ENCODE measurements around the gene MAGEA9B.
"Not testable (repeated sequence)": the region's sequence is repeated elsewhere in the genome, so short reads cannot be mapped to it uniquely, and the experiment has no call there.

MAGEA9B gene

DNA sequence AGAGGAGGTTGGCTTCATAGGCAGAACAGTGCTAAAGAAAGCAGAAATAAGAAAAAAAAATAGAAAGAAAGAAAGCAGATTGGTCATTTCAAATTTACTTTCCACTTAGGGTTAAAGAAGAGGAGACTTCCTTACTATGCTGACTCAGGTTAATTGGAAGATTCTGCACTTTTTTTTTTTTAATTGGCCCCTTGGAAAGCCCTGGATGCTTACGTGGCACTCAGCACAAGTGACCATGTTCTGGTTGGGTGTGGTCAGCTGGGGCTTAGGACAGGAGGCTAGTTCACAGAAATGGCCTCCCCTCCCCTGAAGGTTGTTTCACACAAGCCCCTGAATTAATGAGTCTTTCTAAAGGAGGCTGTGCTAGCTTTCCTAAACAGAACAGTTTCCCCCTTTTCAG, 14.5 kb downstream of the MAGEA9B start:
- H3K9ac ChIP-seq (ENCODE audit: insufficient read length): no peak overlapping the region
- no peak overlapping the region for H3K27ac ChIP-seq
- no peaks in the 10 kb centered on the region for H3K36me3 ChIP-seq (ENCODE audit: insufficient read depth, low read length)
- H3K4me3 ChIP-seq: no peak overlapping the region
- H3K9me3 ChIP-seq (ENCODE audit: low read depth, low read length): no peaks in the 10 kb centered on the region
- no peak for DNase-seq (ENCODE audit: low read depth, low spot score)
- TF ChIP-seq POLR2AphosphoS5 (IDR thresholded peaks at IDR 0.05; ENCODE audit: borderline replicate concordance, low read depth, low read length): no peak
- no peak for TF ChIP-seq EZH2 (IDR thresholded peaks at IDR 0.05)
- no peak for TF ChIP-seq FOXP2 (optimal IDR thresholded peaks at IDR 0.05; ENCODE audit: control extremely low read depth, extremely low read length, insufficient read depth)

DNA sequence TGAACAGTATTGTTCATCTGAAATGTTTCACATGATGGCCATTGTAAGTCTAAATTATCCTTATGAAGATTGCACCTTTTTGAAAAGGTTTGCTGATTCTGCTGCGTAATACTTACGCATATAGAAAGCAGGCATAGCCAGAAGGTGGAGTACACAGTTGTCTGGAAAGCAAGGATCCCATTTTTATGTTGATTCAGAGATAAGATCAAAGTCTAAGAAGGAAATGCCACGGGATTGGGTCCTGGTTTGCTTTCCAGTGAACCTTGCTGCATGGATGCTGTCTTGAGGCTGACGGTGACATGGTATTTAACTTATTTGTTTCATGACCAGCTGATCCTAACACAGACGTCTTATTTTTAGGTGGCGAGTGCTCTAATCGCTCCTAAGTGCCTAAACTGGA, 15.5 kb downstream of the MAGEA9B start:
- no peak overlapping the region for H3K4me3 ChIP-seq
- DNase-seq (ENCODE audit: low read depth, low spot score): no peak
- H3K9ac ChIP-seq (ENCODE audit: insufficient read length): no peak overlapping the region
- H3K9me3 ChIP-seq (ENCODE audit: low read depth, low read length): no peaks in the 10 kb centered on the region
- no peak overlapping the region for H3K27ac ChIP-seq
- no peaks in the 10 kb centered on the region for H3K36me3 ChIP-seq (ENCODE audit: insufficient read depth, low read length)
- TF ChIP-seq POLR2AphosphoS5 (IDR thresholded peaks at IDR 0.05; ENCODE audit: borderline replicate concordance, low read depth, low read length) (no peak), FOXP2 (optimal IDR thresholded peaks at IDR 0.05; ENCODE audit: control extremely low read depth, extremely low read length, insufficient read depth) (no peak), EZH2 (IDR thresholded peaks at IDR 0.05) (no peak)

DNA sequence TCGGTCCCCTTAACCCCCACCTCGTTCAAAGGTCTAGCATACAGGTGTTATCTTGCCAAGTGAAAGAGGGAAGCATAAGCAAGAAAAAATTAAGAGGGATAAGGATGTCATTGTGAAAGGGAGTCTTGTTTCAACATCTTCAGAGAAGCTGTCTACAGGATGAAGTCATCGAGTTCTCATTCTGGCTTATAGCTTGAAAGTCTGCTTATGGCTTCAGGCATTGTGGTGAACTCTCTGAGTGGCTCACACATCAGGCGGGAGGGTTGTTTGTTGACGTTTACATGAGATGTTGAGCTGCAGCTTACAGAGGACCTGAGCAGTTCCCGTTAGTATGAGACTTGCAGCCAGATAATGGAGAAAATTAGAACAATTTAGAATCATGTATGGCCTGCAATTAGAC, 16.6 kb downstream of the MAGEA9B start:
- Histone ChIP-seq H3K27ac (no peak overlapping the region), H3K9me3 (ENCODE audit: low read depth, low read length) (no peaks in the 10 kb centered on the region), H3K9ac (ENCODE audit: insufficient read length) (no peak overlapping the region), H3K36me3 (ENCODE audit: insufficient read depth, low read length) (no peaks in the 10 kb centered on the region), H3K4me3 (no peak overlapping the region)
- TF ChIP-seq FOXP2 (optimal IDR thresholded peaks at IDR 0.05; ENCODE audit: control extremely low read depth, extremely low read length, insufficient read depth): no peak
- no peak for TF ChIP-seq POLR2AphosphoS5 (IDR thresholded peaks at IDR 0.05; ENCODE audit: borderline replicate concordance, low read depth, low read length)
- no peak for TF ChIP-seq EZH2 (IDR thresholded peaks at IDR 0.05)
- DNase-seq (ENCODE audit: low read depth, low spot score): no peak

DNA sequence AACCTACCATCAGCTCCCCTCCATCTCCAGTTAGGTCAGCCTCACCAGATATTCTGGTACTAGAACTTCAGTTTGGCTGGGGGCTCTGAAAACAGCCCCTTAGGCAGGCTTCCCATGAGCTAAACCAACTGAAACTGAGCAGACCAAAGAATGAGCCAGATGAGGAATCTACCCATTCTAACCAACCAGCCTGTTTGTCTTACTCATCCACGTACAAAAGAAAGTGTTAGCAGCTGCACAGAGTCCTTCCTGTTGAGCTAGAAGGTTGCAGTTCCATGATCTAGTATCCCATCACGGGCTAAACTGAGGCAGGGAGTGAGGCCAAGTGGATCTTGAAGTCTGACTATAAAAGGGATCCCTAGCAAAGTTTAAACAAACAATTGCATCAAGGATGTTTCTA, 17.5 kb downstream of the MAGEA9B start:
- no peak for DNase-seq (ENCODE audit: low read depth, low spot score)
- Histone ChIP-seq H3K9me3 (ENCODE audit: low read depth, low read length) (no peaks in the 10 kb centered on the region), H3K9ac (ENCODE audit: insufficient read length) (no peak overlapping the region), H3K27ac (no peak overlapping the region), H3K4me3 (no peak overlapping the region), H3K36me3 (ENCODE audit: insufficient read depth, low read length) (no peaks in the 10 kb centered on the region)
- TF ChIP-seq EZH2 (IDR thresholded peaks at IDR 0.05) (no peak), POLR2AphosphoS5 (IDR thresholded peaks at IDR 0.05; ENCODE audit: borderline replicate concordance, low read depth, low read length) (no peak), FOXP2 (optimal IDR thresholded peaks at IDR 0.05; ENCODE audit: control extremely low read depth, extremely low read length, insufficient read depth) (no peak)

DNA sequence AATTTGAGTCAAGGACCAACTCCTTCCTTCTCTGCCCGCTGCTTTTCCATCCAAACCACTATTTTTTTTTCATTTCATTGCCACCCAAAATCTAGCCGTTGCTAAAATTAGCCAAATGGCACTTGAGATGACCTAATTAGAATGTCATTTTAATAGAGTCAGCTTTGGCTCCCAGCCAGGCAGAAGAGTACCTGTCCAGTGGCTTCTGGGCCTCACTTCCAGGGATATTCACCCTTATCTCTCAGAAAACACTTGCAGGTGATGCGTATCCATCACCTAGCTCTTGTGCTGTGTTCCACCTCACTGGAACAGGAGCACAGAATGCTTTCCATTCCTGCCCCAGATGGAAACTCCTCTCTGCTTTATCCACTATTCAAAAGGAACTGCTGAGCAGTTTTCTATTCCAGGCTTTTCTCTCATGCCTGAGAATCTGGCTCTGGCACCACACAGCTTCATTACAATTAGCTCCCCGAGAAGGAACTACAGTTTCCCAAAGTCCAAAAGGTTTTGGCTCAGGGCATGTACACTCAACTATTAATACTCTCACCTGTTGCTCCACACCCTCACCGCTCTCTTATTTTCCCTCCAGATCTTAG, 18.5 kb downstream of the MAGEA9B start:
- no peak for TF ChIP-seq FOXP2 (optimal IDR thresholded peaks at IDR 0.05; ENCODE audit: control extremely low read depth, extremely low read length, insufficient read depth)
- no peak for TF ChIP-seq EZH2 (IDR thresholded peaks at IDR 0.05)
- TF ChIP-seq POLR2AphosphoS5 (IDR thresholded peaks at IDR 0.05; ENCODE audit: borderline replicate concordance, low read depth, low read length): no peak
- DNase-seq (ENCODE audit: low read depth, low spot score): no peak
- no peak overlapping the region for H3K27ac ChIP-seq

DNA sequence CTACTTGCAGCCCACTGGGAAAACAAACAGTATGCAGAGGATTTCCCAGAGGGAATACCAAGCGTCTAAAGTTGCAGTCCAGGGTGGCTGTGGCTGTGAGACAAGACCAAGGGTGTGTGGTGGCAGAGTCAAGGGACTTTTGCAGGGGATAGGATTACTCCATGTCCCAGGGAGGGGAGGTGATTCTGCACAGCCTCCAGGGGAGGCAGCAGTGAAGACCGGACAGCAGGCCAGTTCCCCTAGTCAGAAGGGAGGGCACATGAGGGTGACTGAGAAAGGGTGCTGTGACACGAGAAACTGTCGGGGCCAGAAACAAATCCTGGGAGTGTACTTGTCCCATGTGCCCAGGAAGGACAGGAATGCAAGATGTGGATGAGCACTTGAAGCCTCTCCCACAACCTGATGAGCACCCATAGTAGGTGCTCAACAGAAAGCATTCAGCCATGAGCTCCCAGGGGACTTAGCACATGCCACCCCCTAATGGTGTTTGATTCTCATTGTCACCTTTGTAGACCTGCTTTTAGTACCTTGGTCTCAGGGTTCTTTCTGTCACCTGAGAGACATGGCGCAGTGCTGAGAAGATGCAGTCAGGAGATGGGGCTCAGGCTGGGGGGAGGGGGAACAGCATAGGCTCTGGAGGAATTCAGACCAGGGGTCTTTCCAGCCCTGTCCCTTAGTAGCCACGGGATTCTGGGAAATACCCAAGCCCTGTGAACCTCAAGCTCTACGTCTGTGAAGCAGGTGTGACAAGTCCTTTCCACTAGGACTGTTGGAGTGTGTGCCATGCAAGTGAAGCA, 19.4 kb downstream of the MAGEA9B start:
- Histone ChIP-seq H3K9ac (ENCODE audit: insufficient read length) (no peak overlapping the region), H3K36me3 (ENCODE audit: insufficient read depth, low read length) (no peaks in the 10 kb centered on the region), H3K9me3 (ENCODE audit: low read depth, low read length) (no peaks in the 10 kb centered on the region), H3K27ac (no peak overlapping the region), H3K4me3 (no peak overlapping the region)
- no peak for DNase-seq (ENCODE audit: low read depth, low spot score)
- TF ChIP-seq EZH2 (IDR thresholded peaks at IDR 0.05): no peak
- TF ChIP-seq POLR2AphosphoS5 (IDR thresholded peaks at IDR 0.05; ENCODE audit: borderline replicate concordance, low read depth, low read length): no peak
- no peak for TF ChIP-seq FOXP2 (optimal IDR thresholded peaks at IDR 0.05; ENCODE audit: control extremely low read depth, extremely low read length, insufficient read depth)

More for the DNA sequence above, 18.5 kb downstream of the MAGEA9B start:
- no peak overlapping the region for H3K4me3 ChIP-seq
- H3K9ac ChIP-seq (ENCODE audit: insufficient read length): no peak overlapping the region
- H3K9me3 ChIP-seq (ENCODE audit: low read depth, low read length): no peaks in the 10 kb centered on the region
- no peaks in the 10 kb centered on the region for H3K36me3 ChIP-seq (ENCODE audit: insufficient read depth, low read length)

DNA sequence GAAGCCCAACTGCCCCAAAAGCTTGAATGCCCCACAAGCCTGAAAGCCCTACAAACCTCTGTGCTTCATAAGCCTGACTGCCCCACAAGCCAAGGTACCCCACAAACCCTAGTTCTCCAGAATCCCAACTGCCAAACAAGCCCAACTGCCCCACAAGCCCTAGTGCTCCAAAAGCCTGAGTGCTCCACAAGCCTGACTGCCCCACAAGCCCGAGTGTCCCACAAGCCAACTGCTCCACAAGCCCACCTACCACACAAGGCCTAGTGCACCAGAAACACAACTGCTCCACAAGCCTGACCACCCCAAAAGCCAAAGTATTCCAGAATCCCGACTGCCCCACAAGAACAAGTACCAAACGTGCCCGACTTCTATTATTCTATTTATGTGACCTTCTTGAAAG, 23.9 kb downstream of the MAGEA9B start:
- no peak for TF ChIP-seq EZH2 (IDR thresholded peaks at IDR 0.05)
- TF ChIP-seq POLR2AphosphoS5 (IDR thresholded peaks at IDR 0.05; ENCODE audit: borderline replicate concordance, low read depth, low read length): no peak
- TF ChIP-seq FOXP2 (optimal IDR thresholded peaks at IDR 0.05; ENCODE audit: control extremely low read depth, extremely low read length, insufficient read depth): no peak
- H3K36me3 ChIP-seq (ENCODE audit: insufficient read depth, low read length): no peaks in the 10 kb centered on the region
- H3K9me3 ChIP-seq (ENCODE audit: low read depth, low read length): no peaks in the 10 kb centered on the region
- H3K27ac ChIP-seq: no peak overlapping the region
- no peak overlapping the region for H3K9ac ChIP-seq (ENCODE audit: insufficient read length)
- no peak overlapping the region for H3K4me3 ChIP-seq
- no peak for DNase-seq (ENCODE audit: low read depth, low spot score)

DNA sequence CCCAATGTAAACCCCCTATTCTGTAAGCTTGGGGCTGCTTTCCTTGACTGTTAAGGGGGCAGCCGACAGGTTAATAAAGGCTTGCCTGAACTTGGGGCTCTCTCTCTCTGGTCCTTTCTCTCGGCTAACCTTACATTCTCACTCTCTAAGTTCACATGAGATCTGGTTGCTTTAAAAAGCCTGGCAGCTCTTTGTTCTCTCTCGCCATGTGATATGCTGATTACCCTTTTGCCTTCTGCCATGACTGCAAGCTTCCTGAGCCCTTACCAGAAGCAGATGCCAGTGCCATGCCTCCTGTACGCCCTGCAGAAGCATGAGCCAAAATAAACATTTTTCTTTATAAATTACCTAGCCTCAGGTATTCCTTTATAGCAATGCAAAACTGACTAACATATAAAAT, 32.0 kb downstream of the MAGEA9B start:
- not testable (repeated sequence) for DNase-seq (ENCODE audit: low read depth, low spot score); H3K9ac ChIP-seq (ENCODE audit: insufficient read length); H3K27ac ChIP-seq; H3K9me3 ChIP-seq (ENCODE audit: low read depth, low read length); H3K36me3 ChIP-seq (ENCODE audit: insufficient read depth, low read length); H3K4me3 ChIP-seq

DNA sequence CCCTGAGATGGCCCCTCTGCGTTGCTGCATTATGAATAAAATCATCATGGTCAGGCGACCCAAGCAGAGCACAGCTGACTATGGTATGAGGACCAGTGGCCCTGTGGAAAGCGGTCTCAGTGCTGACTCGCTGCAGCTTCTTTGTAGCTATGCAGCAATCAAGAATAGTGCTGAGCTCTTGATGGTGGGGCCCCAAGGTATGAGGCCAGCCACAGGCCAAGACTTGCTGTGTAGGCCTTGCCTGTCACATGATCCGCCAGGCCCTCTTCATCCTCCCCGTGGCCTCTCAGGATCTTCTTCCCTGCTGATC, 35.4 kb downstream of the MAGEA9B start:
- not testable (repeated sequence) for H3K9me3 ChIP-seq (ENCODE audit: low read depth, low read length); H3K4me3 ChIP-seq; H3K36me3 ChIP-seq (ENCODE audit: insufficient read depth, low read length); H3K9ac ChIP-seq (ENCODE audit: insufficient read length); DNase-seq (ENCODE audit: low read depth, low spot score); H3K27ac ChIP-seq

DNA sequence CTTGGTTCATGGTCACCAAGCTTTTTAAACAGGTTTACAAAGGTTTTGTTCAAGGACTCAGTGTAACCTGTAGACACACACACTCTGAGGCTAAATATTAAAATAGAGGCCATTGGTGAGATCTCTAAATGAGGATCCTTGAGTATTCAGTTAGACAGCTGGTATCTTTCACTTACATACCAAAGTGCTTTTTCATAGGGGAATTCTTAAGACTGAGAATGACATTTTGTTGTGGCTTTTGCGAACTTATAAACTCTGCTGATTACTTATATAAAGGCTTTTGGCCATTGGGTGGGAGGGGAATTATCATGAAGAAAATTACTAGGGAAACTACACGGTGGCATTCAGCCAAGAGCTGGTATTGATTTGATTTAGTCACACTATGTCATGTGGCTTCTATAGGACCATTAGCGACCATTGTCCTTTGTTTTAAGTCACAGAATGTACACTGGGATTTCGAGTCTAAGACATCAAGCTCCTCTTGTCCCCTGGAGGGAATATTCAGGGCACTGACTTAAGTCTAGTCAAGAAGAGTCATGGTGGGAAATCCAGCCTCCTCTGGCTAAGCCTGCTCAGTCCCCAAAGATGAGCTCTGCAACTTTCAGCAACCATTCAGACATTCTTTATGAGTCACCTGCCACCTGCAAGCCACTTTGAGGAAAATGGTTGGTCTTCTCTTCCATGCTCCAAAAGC, 35.9 kb downstream of the MAGEA9B start:
- not testable (repeated sequence) for H3K36me3 ChIP-seq (ENCODE audit: insufficient read depth, low read length); H3K9ac ChIP-seq (ENCODE audit: insufficient read length); H3K4me3 ChIP-seq; H3K9me3 ChIP-seq (ENCODE audit: low read depth, low read length); DNase-seq (ENCODE audit: low read depth, low spot score); H3K27ac ChIP-seq

DNA sequence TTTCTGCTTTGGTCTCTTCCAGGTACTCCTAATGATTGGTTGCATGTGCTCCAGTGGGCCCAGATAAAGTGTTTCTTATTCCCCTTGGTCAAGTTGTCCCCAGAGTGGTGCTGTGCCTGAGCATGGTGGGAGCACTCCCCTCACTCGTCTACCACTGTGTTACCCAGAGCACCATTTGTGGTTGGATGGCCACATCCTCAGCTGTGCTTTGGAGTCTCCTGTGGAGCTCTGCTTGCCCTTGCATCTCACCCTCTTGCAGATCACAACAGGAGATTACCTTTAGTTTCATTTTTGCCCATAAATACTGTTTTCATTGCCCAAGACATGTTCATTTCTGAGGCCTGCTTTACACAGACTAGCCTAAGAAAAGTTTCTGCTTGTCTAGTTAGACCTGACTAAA, 36.8 kb downstream of the MAGEA9B start:
- not testable (repeated sequence) for H3K9ac ChIP-seq (ENCODE audit: insufficient read length); DNase-seq (ENCODE audit: low read depth, low spot score); H3K27ac ChIP-seq; H3K36me3 ChIP-seq (ENCODE audit: insufficient read depth, low read length); H3K4me3 ChIP-seq; H3K9me3 ChIP-seq (ENCODE audit: low read depth, low read length)

DNA sequence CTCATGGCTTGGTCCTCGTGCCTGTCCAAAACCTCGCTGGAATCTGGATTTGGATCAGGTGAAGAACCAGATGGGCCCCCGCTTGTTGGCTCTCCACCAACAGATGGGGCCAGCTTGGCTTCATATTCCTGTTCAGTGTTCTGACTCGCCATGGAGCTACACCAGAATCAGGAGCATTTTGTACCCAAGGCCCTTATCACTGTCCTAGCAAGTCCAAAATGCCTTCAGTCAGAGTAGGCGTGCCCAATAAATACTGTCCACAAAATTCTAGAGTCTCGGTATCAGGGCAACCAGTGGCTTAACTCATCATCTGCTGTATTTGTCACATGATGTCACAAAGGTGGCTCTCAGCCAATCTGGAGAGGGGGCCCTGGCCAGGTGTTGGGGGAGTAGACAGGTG, 37.6 kb downstream of the MAGEA9B start, which contains the start of gene HSFX3:
HSFX3 (minus strand) TSS at position 224 of the 400 bp plus-strand sequence; CDS start at position 152, 72 bp downstream.
- not testable (repeated sequence) for H3K4me3 ChIP-seq; H3K9me3 ChIP-seq (ENCODE audit: low read depth, low read length); H3K9ac ChIP-seq (ENCODE audit: insufficient read length); H3K27ac ChIP-seq; H3K36me3 ChIP-seq (ENCODE audit: insufficient read depth, low read length); DNase-seq (ENCODE audit: low read depth, low spot score)
